Gastrocnemius medialis (tissue), 4 donors: ENCODE data around the gene EXOC6. TPM values are rescaled to one million over a fixed set of nuclear protein-coding genes. Genes with fewer than 3 reads are reported as not detected.
A peak's percentile ranks its signal among the peaks of the same experiment; 100 is the strongest.

Source experiments
- ATAC-seq, 2 donors: fragments of 150-250 bp; one replicate each; pipeline ENCODE4 v1.9.1; 2016
- DNase-seq, 2 donors: peaks; one replicate each; pipeline ENCODE4 v3.0.0-alpha.2; 2019
- H3K27ac ChIP-seq, 4 donors: fragments of 200-600 bp; sonication (generic); 1 replicate in 1 of 4; 2 replicates in 3 of 4; pipeline ENCODE4 v1.5.1; 2016 to 2018; ENCODE audit warnings: mild to moderate bottlenecking in 2 of 4, moderate library complexity in 1 of 4
- H3K27me3 ChIP-seq, 3 donors: fragments of 200-600 bp; sonication (generic) in 2 of 3; 1 replicate in 1 of 3; 2 replicates in 2 of 3; pipeline versions ENCODE4 v1.5.1 to v1.6.0; 2016 to 2019; ENCODE audit warnings: mild to moderate bottlenecking in 1 of 3, moderate library complexity in 1 of 3
- H3K36me3 ChIP-seq, 2 donors: fragments of 200-600 bp; sonication (generic) in 1 of 2; one replicate each; pipeline ENCODE4 v1.5.1; 2017 to 2018
- H3K4me1 ChIP-seq, 2 donors: fragments of 200-600 bp; sonication (generic) in 1 of 2; one replicate each; pipeline ENCODE4 v1.5.1; 2016 to 2017; ENCODE audit warnings: mild to moderate bottlenecking in 2 of 2
- H3K4me3 ChIP-seq, 4 donors: fragments of 200-600 bp; sonication (generic) in 3 of 4; 1 replicate in 1 of 4; 2 replicates in 3 of 4; pipeline ENCODE4 v1.5.1; 2016 to 2019; ENCODE audit warnings: mild to moderate bottlenecking in 2 of 4
- H3K9me3 ChIP-seq, 3 donors: fragments of 200-600 bp; sonication (generic) in 2 of 3; 1 replicate in 1 of 3; 2 replicates in 2 of 3; pipeline ENCODE4 v1.5.1; 2016 to 2019
- CTCF ChIP-seq, 5 experiments: fragments of 450-650 bp in 3 of 5; fragments of 200-600 bp in 2 of 5; sonication (generic) in 2 of 5; IDR thresholded peaks in 4 of 5; conservative IDR thresholded peaks in 1 of 5; 1 replicate in 4 of 5; 2 replicates in 1 of 5; pipeline ENCODE4 v1.5.1; 2016 to 2019; ENCODE audit warnings: antibody characterized with exemption in 5 of 5, mild to moderate bottlenecking in 3 of 5, moderate library complexity in 3 of 5
- POLR2A ChIP-seq, 2 donors: fragments of 450-650 bp; IDR thresholded peaks; one replicate each; pipeline ENCODE4 v1.6.1; 2017; ENCODE audit warnings: antibody characterized with exemption in 2 of 2, mild to moderate bottlenecking in 2 of 2, moderate library complexity in 2 of 2
- in situ Hi-C, 4 donors: fragments of 200-750 bp; cut with MboI; loops; one replicate each; pipeline versions ENCODE4 v1.15.0 to v1.8.0; 2017; ENCODE audit warnings: low sequenced_read_pairs in 4 of 4
- intact Hi-C: fragments of 100-400 bp; cut with DNase I; formaldehyde crosslinking; loops from one replicate; pipeline ENCODE4 v1.15.1; 2023; ENCODE audit warnings: low total_unique reads
- total RNA-seq, 4 donors: library from RNA; depleted of rRNA; stranded (reverse); fragments of >200 nt; gene quantifications; one replicate each; pipeline versions ENCODE4 v1.1.0 to v1.2.3, GENCODE V29; 2016

EXOC6 gene
- total RNA-seq, 4 donors from 2014 or later, result 11.8 to 16.8 (median 14.6) TPM

GRCh38 chr10:92999191-92999590 lies 150.9 kb downstream of the EXOC6 start:
- ATAC-seq (no peak), DNase-seq (no peak)
- H3K27ac ChIP-seq, result no peak overlapping the region
- H3K9me3 ChIP-seq, result no peaks in the 10 kb centered on the region
- in situ Hi-C loops (no loop called here), intact Hi-C loops (no loop called here)
- peaks cover 0 to 6% of the 10 kb centered on the region in 2 donors for H3K36me3 ChIP-seq
- no peaks in the 10 kb centered on the region for H3K27me3 ChIP-seq
- no peak overlapping the region for H3K4me3 ChIP-seq
- H3K4me1 ChIP-seq, result no peaks in the 10 kb centered on the region
- TF ChIP-seq POLR2A (IDR thresholded peaks at IDR 0.05), result no peak
- TF ChIP-seq CTCF (IDR thresholded peaks at IDR 0.05 in 4 of 5, conservative IDR thresholded peaks at IDR 0.05 in 1 of 5), result no peak

- intact Hi-C loops (no loop called here), in situ Hi-C loops (no loop called here)
- Histone ChIP-seq H3K27ac (no peak overlapping the region), H3K9me3 (no peaks in the 10 kb centered on the region), H3K4me3 (no peak overlapping the region), H3K4me1 (no peaks in the 10 kb centered on the region), H3K27me3 (no peaks in the 10 kb centered on the region), H3K36me3 (no peaks in the 10 kb centered on the region)
- ATAC-seq (no peak), DNase-seq (no peak)
- no peak for TF ChIP-seq POLR2A (IDR thresholded peaks at IDR 0.05)
- peak in 1 of 5 experiments; percentile 40 for TF ChIP-seq CTCF (IDR thresholded peaks at IDR 0.05 in 4 of 5, conservative IDR thresholded peaks at IDR 0.05 in 1 of 5)
These were observed 158.2 kb downstream of the EXOC6 start for GRCh38 chr10:93006435-93007039.

- no peak overlapping the region for H3K27ac ChIP-seq
- H3K9me3 ChIP-seq, result no peaks in the 10 kb centered on the region
- H3K27me3 ChIP-seq, result no peaks in the 10 kb centered on the region
- H3K4me3 ChIP-seq, result no peak overlapping the region
- H3K4me1 ChIP-seq, result no peaks in the 10 kb centered on the region
- no peak for DNase-seq
- intact Hi-C loops (no loop called here), in situ Hi-C loops (no loop called here)
- no peak for ATAC-seq
- H3K36me3 ChIP-seq, result peaks cover 2 to 22% of the 10 kb centered on the region in 2 donors
- no peak for TF ChIP-seq CTCF (IDR thresholded peaks at IDR 0.05 in 4 of 5, conservative IDR thresholded peaks at IDR 0.05 in 1 of 5)
- no peak for TF ChIP-seq POLR2A (IDR thresholded peaks at IDR 0.05)
These were observed 167.4 kb downstream of the EXOC6 start for GRCh38 chr10:93015722-93016121.

GRCh38 chr10:93023013-93023650 lies 174.8 kb downstream of the EXOC6 start:
- TF ChIP-seq POLR2A (IDR thresholded peaks at IDR 0.05), result no peak
- TF ChIP-seq CTCF (IDR thresholded peaks at IDR 0.05 in 4 of 5, conservative IDR thresholded peaks at IDR 0.05 in 1 of 5), result no peak
- Histone ChIP-seq H3K4me3 (no peak overlapping the region), H3K36me3 (peaks cover 2 to 34% of the 10 kb centered on the region in 2 donors), H3K27ac (no peak overlapping the region), H3K4me1 (no peaks in the 10 kb centered on the region), H3K27me3 (no peaks in the 10 kb centered on the region), H3K9me3 (no peaks in the 10 kb centered on the region)
- in situ Hi-C loops (no loop called here), intact Hi-C loops (no loop called here)
- DNase-seq (no peak), ATAC-seq (no peak)
